Stimulated activated CD8-positive, alpha-beta memory T cell treated with anti-CD3 and anti-CD28 coated beads, Interleukin-7, amount 100 ng/mL, for 1 hour (primary cell): ENCODE results near the gene PCGF3.
"Not testable (repeated sequence)": the region's sequence is repeated elsewhere in the genome, so short reads cannot be mapped to it uniquely, and the experiment has no call there.

Experiments used
- DNase-seq, 2 donors: peaks; one replicate each; pipeline ENCODE4 v3.0.0-alpha.2; 2020; ENCODE audit warnings: low read depth in 2 of 2

The PCGF3 gene

DNA sequence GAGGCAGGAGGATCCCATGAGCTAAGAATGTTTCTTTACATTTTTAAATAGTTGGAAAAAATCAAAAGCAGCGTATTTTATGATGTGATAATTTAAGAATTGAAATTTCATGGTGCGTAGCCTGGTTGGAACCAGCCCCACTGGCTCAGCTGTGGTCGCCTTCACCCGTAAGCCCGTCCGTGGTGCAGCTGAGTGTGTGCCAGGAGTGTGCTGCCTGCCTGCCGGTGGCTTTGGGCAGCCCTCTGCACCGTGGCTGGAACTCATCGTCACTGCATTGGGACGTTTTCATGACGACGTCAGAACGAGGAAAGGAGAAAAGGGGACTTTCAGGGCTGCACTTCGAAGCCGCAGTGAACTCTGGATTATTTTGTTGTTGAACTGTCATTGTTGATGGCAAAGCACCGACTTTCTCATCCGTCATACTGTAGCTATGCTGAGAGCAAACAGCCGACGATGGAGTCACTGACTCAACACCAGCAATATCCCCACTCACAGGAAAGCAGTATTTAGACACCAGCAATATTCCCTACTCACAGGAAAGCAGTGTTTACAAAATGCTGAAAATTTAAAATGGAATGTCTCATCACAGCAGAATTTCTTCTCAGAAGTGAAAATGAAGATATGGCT is 35.1 kb downstream of the PCGF3 start:
- DNase-seq, result no peak

- no peak for DNase-seq
Measured at GRCh38 chr4:742096-742741, 36.6 kb downstream of the PCGF3 start.

DNA sequence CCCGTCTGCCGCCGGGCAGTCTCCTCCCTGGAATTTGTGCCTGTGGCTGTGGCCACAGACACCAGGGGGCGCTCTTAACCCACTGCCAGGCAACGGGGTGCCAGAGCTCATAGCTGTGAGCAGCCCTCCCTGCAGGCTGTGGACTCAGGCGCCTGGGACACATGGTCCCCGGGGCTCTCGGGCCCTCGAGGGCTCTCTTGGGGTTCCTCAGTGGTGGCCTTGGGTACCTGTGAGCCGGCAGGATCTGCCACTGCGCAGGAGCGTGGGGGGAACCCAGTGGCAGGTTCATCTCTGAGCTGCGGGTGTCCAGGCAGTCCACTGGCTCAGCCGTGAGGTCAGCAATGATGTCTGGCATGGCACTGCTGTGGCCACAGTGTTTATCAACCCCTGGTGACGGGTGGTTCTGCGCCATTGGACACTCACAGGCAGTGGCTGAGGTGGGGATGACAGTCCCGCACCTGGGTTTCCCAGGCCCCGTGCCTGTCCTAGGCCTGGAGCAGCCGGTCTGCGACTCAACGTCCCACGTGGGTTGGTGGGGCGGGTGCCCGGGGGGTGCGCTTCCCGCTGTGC is 37.2 kb downstream of the PCGF3 start:
- DNase-seq, result peak; percentile 53 to 67

- DNase-seq, result no peak
Measured at GRCh38 chr4:743463-744211, 38.0 kb downstream of the PCGF3 start.

DNA sequence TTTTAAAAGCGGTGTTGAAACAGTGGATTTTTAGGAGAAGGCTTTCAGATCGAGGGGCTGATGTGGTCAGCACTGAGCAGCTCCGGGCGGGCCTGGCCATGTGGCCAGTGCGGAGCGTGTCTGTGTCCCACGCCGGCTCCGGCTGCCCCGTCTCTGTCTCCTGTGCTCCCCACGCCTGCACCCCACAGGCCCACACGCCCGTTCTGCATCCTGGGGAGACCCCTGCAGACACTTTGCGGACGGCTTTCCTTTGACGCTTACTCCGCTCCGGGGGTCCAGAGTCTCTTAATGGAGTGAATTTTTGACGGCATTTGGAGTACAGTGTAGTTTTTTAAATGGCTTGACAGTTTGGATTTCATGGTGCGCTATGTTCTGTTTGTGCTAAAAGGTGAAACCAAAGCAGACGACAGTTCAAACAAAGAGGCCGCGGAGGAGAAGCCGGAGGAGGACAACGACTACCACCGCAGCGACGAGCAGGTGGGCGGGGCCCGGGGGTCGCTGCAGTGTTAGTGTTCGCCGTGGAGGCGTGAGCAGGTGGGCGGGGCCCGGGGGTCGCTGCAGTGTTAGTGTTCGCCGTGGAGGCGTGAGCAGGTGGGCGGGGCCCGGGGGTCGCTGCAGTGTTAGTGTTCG is 38.7 kb downstream of the PCGF3 start:
- no peak for DNase-seq

DNA sequence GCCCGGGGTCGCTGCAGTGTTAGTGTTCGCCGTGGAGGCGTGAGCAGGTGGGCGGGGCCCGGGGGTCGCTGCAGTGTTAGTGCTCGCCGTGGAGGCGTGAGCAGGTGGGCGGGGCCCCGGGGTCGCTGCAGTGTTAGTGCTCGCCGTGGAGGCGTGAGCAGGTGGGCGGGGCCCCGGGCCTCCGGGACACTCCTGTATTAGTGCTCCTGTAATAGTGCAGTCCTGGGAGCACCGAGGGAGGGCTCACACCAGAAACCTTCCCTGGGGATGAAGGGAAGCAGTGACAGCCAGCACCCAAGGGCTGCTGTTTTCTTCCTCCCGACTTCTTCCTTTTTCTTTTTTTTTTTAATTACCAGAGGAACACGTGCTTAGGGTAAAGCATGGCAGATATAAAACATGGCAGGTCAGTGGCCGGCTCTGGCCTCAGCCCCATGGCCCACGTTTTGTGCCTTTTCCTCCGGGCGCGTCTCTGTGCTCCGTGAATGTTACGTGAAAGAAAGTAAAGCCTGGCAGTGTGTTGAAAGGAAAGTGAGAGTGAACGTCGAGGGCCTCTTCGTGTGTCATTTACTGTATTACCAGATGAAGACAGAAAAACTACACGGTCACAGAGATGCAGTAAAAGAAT is 42.0 kb downstream of the PCGF3 start:
- DNase-seq, result no peak

DNA sequence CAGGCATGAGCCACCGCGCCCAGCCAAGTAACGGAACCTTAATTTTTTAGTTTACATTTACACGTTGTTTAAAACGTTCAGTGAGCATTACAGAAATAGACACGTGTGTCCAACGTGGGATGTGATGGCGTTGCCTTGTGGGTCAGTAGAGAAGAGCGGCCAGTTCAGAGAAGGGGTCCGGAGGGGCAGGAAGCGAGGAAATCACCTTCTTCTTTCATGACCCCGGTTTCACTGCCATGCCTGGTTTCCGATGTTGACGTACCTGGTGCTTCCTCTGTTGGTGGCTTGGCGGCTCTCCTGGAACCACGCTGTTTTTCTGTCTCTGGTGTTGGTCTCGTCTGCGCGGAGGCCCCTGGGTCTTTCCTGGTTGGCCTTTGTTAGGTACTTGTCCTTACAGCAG is 42.8 kb downstream of the PCGF3 start:
- DNase-seq, result no peak

GRCh38 chr4:749698-750666 is 44.4 kb downstream of the PCGF3 start:
- no peak for DNase-seq

DNA sequence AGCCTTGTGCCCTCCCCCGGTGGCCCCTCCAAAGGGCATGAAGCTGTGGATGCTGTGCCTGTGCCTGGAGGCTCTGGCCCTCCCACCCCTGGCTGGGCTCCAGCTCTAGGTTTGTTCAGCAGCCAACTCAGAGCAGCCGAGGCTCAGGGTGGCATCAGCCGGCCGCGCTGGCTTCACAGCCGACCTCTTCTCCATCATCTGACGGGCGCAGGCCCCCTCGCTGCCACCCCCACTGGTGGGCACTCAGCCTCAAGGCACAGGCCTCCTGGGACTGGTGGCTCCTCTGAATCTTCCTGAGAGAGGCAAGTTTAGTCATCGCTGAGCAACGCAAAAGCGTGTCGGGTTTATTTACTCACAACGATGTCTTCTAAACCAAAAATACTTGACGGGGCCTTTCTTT is 46.0 kb downstream of the PCGF3 start:
- no peak for DNase-seq

DNA sequence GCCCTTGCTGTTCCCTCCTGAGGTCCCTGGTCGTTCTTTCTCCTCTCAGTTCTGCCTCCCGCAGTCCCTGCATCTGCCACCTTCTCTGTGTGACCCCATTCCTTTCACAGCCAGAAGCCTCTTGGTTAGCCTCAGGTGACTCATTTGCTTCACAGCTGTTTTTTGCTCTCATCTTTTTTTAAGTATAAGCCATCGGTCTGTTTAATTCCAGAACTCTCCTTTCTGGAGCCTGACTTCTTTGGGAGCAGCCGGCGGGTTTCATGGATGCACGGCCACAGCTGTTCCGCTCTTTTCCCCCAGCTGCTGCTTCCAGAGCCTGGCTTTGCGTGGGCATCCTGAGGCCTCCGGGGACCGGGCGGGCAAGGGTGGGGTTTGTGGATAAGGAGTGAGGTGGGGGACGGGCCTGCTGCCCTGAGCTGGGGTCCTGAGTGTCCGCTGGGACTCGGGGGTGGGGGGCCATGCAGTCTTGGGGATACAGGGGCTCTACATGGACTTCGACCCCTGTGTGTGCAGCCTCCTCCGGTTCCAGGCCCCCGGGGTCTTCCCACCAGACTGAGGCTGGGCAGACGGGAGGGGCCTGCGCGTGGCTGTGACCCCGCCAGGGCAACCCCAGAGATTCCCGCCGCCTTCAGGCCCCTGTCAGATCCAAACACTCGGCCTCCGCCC is 46.7 kb downstream of the PCGF3 start:
- no peak for DNase-seq

- not testable (repeated sequence) for DNase-seq
Measured at GRCh38 chr4:753186-753585, 47.6 kb downstream of the PCGF3 start.

DNA sequence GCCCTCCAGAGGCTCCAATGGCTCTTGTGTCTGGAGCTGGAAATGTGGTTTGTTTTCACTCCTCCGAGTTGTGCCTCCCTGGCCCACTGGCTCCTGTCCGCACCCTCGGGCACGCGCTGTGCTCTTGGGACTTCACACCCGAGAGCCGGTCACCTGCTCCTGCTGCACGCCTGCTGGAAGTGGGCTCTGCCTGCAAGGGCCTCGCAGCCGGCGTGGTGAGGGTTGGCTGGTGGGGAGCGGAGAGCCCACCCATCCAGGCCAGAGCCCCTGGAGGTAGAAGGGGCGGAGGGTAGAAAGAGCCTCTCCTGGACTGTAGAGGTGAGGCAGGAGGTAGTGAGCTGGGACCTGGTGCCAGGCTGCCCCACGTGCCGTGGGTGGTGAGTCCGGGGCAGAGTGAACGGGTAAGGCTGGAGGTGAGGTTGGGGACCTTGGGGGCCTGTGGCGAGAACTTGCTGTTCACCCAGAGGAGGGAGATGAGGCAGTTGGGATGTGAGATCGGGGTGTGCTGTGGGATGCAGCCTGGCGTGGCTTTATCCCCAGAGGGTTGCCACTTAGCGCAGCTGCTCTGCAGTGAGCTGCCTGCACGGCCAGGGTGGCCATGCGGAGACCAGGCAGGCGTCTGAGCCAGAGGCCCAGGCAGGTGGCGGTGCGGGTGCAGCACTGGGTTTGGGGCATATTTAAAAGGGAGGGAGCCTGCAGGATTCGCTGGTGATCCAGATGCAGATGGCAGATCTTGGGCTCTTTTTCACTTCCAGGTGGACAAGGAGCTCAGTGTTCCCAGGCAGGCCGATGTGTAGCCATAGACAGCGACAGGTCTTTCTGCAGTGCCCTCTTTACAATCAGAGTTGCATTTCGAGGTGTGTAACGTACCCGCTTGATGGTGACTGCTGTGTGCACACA is 48.8 kb downstream of the PCGF3 start:
- no peak for DNase-seq

DNA sequence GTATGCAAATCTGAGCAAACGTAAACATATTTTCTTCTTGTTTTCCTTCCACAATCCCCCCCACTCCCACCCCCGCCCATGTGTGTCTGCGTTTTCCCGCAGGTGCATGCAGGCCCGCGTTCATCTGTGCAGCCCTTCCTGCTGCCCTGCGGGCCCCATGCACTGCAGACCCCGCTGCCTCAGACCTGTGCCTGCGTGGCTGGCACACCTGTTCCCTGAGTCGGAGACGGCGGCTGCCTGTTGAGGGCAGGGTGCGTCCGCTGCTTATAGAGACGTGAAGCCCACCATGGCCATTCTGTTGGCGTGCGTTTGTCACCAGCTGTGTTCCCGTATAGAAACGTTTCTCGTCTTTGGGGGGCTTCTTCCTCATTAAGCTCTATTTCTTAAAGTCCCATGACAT is 51.5 kb downstream of the PCGF3 start:
- no peak for DNase-seq

DNA sequence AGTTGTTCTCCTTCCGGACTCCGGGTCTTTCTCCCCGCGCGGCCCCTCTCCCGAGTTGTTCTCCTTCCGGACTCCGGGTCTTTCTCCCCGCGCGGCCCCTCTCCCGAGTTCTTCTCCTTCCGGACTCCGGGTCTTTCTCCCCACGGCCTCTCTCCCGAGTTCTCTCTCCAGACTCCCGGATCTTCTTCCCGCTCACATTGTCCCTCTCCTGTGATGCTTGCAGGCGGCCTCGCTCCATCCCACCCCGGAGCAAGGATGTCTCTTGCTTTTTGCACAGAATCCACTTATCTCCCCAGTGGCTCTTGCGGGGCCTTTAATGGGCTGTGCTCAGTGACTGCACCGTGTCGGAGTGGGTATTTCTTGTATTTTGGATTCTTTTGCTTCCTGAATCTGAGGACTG is 54.2 kb downstream of the PCGF3 start:
- DNase-seq, result not testable (repeated sequence)

DNA sequence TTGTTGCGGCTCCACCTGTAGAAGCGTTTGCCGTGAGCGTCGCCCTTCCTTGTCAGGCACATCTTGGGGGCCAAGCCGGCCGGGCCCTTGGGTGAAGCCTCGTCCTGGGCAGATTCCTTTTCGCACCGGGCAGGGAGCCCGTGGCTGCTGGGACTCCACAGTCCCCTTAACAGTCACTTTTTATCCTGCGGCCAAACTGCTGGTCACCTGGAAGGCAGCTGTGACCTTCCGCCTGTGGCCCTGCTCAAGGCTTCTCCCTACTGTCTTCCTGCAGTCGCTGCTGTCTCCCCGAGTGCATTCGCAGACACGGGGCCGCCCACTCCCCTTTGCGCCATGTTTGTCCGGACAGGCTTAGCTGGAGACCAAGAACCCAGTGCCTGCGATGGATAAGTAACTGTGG is 55.0 kb downstream of the PCGF3 start:
- no peak for DNase-seq

- DNase-seq, result no peak
Measured at GRCh38 chr4:761086-761485, 55.5 kb downstream of the PCGF3 start.

GRCh38 chr4:761739-762138 is 56.1 kb downstream of the PCGF3 start:
- DNase-seq, result no peak

GRCh38 chr4:762211-763190 is 56.9 kb downstream of the PCGF3 start:
- no peak for DNase-seq
